ENCODE results near the gene HSD3B1.
"Not testable (repeated sequence)": the region's sequence is repeated elsewhere in the genome, so short reads cannot be mapped to it uniquely, and the experiment has no call there.

HSD3B1 gene

DNA sequence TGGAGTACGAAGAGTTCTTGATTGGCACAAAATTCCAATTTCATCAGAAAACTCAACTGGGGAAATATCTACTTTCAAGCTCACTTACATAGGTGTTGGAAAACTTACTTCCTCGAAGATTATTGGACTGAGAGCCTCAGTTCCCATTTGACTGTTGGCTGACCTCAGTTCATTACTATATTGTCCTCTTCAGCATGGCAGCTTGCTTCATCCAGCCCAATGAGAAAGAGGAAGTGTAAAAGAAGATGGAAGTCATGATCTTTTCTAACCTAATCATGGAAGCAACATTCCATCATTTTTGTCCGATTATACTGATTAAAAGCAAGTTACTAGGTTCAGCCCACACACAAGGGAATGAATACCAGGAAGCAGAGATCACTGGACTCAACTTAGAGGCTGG, 49.4 kb downstream of the HSD3B1 start:
- no peak for DNase-seq

DNA sequence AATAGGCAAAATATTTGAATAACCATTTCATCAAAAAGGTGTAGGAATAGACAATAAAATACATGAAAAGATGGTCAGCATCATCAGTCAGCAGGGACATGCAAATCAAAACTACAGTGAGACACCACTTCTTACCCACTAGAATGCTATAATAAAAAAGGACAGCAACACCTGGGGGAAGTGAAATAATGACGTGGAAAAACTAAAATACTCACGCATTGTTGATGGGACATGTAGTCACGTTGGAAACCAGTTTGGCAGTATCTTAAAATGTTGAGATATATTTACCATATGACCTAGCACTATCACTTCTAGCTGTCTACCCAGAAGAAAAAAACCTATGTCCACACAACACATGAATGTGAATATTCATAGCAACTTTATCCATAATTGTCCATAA, 53.4 kb downstream of the HSD3B1 start:
- DNase-seq: not testable (repeated sequence)

DNA sequence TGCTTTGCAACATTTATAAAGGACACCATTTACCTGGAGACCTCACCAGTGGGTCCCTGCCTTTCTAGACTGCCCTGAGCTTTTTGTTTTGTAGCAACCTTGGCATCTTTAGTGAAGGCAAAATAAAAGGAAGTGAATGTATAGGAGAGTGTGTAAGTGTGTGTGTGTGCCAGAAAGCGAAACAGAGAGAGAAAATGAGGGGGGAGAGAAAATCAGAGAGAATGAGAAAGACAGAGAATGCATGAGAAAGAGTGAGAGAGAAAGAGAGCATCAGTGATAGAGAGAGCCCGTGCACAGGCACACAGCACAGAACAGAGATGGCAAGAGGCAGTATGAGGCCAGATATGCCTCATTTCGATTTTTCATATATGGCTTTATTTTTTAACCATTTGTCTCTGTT, 57.5 kb downstream of the HSD3B1 start:
- DNase-seq: no peak

Measured in right hindlimb (tissue), 1 donor.